Keratinocyte (primary cell): Measurements from ENCODE around the gene HIGD1B. TPM values are rescaled to one million over a fixed set of nuclear protein-coding genes. Genes with fewer than 3 reads are reported as not detected.

Experiments used
- DNase-seq: peaks from one replicate; pipeline ENCODE4 v3.0.0-alpha.2; 2011; ENCODE audit warnings: low read depth, missing footprints, low spot score
- FAIRE-seq: peaks from 2 replicates; lab custom pipeline; 2011; peaks lifted over from hg19 to GRCh38; lab: Jason Lieb, UNC
- H2AFZ ChIP-seq: 2 replicates; pipeline ENCODE4 v1.6.0; 2012; ENCODE audit warnings: low read length, control low read depth, inconsistent platforms; ENCODE audit not compliant: control insufficient read depth
- H3K27ac ChIP-seq: 2 replicates; pipeline ENCODE4 v1.5.1; 2011; ENCODE audit warnings: low read length; ENCODE audit not compliant: control insufficient read depth, insufficient read depth
- H3K27me3 ChIP-seq: 3 replicates; pipeline ENCODE4 v1.6.0; 2011; ENCODE audit warnings: low read length; ENCODE audit not compliant: control insufficient read depth, insufficient read depth; ENCODE audit errors: extremely low read depth
- H3K36me3 ChIP-seq, 2 experiments: 2 replicates in 1 of 2; 3 replicates in 1 of 2; pipeline ENCODE4 v1.5.1; 2011; ENCODE audit warnings: low read length in 2 of 2, mild to moderate bottlenecking in 1 of 2; ENCODE audit not compliant: control insufficient read depth in 2 of 2, insufficient read depth in 2 of 2; ENCODE audit errors: extremely low read depth in 1 of 2
- H3K4me1 ChIP-seq: 3 replicates; pipeline ENCODE4 v1.5.1; 2011; ENCODE audit warnings: low read length; ENCODE audit not compliant: control insufficient read depth, insufficient read depth; ENCODE audit errors: extremely low read depth
- H3K4me2 ChIP-seq: 3 replicates; pipeline ENCODE4 v1.6.0; 2011; ENCODE audit warnings: low read depth, low read length; ENCODE audit not compliant: control insufficient read depth, insufficient read depth; ENCODE audit errors: extremely low read depth
- H3K4me3 ChIP-seq, 3 experiments: fragments of 200-600 bp in 1 of 3; sonication (generic) in 1 of 3; 2 replicates in 2 of 3; 3 replicates in 1 of 3; pipeline ENCODE4 v1.5.1; 2011 to 2016; ENCODE audit warnings: low read length in 3 of 3, mild to moderate bottlenecking in 3 of 3, control low read depth in 2 of 3, inconsistent platforms in 1 of 3, low read depth in 1 of 3, mixed read lengths in 1 of 3, mixed run types in 1 of 3, moderate library complexity in 1 of 3; ENCODE audit not compliant: control insufficient read depth in 2 of 3, insufficient read depth in 2 of 3; ENCODE audit errors: extremely low read depth in 1 of 3
- H3K79me2 ChIP-seq: 2 replicates; pipeline ENCODE4 v1.6.0; 2012; ENCODE audit warnings: low read length; ENCODE audit not compliant: control insufficient read depth, insufficient read depth
- H3K9ac ChIP-seq: 3 replicates; pipeline ENCODE4 v1.6.0; 2011; ENCODE audit warnings: low read length; ENCODE audit not compliant: control insufficient read depth, insufficient read depth; ENCODE audit errors: extremely low read depth
- H3K9me1 ChIP-seq: 3 replicates; pipeline ENCODE4 v1.6.0; 2011; ENCODE audit warnings: low read length; ENCODE audit not compliant: control insufficient read depth, insufficient read depth; ENCODE audit errors: extremely low read depth
- H3K9me3 ChIP-seq: 2 replicates; pipeline ENCODE4 v1.5.1; 2012; ENCODE audit warnings: low read depth, low read length; ENCODE audit not compliant: control insufficient read depth
- H4K20me1 ChIP-seq: 3 replicates; pipeline ENCODE4 v1.6.0; 2011; ENCODE audit warnings: low read length; ENCODE audit not compliant: control insufficient read depth, insufficient read depth; ENCODE audit errors: extremely low read depth
- CTCF ChIP-seq, 3 experiments: IDR thresholded peaks in 1 of 3; conservative IDR thresholded peaks in 1 of 3; optimal IDR thresholded peaks in 1 of 3; 2 replicates in 2 of 3; 3 replicates in 1 of 3; pipeline versions ENCODE3 to v1.5.1; 2011; ENCODE audit warnings: low read length in 3 of 3, mild to moderate bottlenecking in 3 of 3, moderate library complexity in 2 of 3, control low read depth in 1 of 3, inconsistent platforms in 1 of 3; ENCODE audit not compliant: insufficient read depth in 2 of 3; ENCODE audit errors: extremely low read depth in 1 of 3
- EZH2 ChIP-seq: IDR thresholded peaks from one replicate; pipeline ENCODE4 v1.6.1; 2012; ENCODE audit warnings: inconsistent platforms, mild to moderate bottlenecking, low read length, moderate library complexity
- dilution Hi-C: fragments of 300-500 bp; cut with MboI; formaldehyde crosslinking; loops from one replicate; pipeline ENCODE4 v1.7.0; 2020; ENCODE audit warnings: low sequenced_read_pairs; ENCODE audit not compliant: extremely low pct_ligation_motif_present
- polyA plus RNA-seq, 5 experiments: library from polyadenylated mRNA; depleted of rRNA in 3 of 5; stranded (reverse) in 3 of 5; stranded (forward) in 1 of 5; unstranded in 1 of 5; fragments of >200 nt; gene quantifications; 1 replicate in 1 of 5; 2 replicates in 3 of 5; 3 replicates in 1 of 5; pipeline versions ENCODE4 v1.2.1 to v1.2.3, GENCODE V29; 2011 to 2012; ENCODE audit warnings: missing spikeins in 2 of 5, low read depth in 1 of 5, low replicate concordance in 1 of 5

HIGD1B gene
- polyA plus RNA-seq, 1 donor (not counting 4 experiments of a cell fraction or from before 2014, with no cell fraction given), result not detected

- Histone ChIP-seq H3K36me3 (peaks cover 33 to 35% of the 10 kb centered on the region in 2 experiments), H3K9me1 (no peaks in the 10 kb centered on the region), H2AFZ (no peak overlapping the region), H3K9ac (no peak overlapping the region), H3K4me2 (no peak overlapping the region), H3K4me3 (no peak overlapping the region), H3K9me3 (no peaks in the 10 kb centered on the region), H3K27me3 (no peaks in the 10 kb centered on the region), H3K4me1 (no peaks in the 10 kb centered on the region), H3K79me2 (no peaks in the 10 kb centered on the region), H3K27ac (no peak overlapping the region), H4K20me1 (no peaks in the 10 kb centered on the region)
- dilution Hi-C loops, result no loop called here
- FAIRE-seq, result no peak
- TF ChIP-seq EZH2 (no peak), CTCF (optimal IDR thresholded peaks at IDR 0.05 in 1 of 3, IDR thresholded peaks at IDR 0.05 in 1 of 3, conservative IDR thresholded peaks at IDR 0.05 in 1 of 3; ENCODE audit: extremely low read depth in 1 of 3, insufficient read depth in 2 of 3, low read length in 3 of 3) (no peak)
- no peak for DNase-seq
Observed at GRCh38 chr17:44881145-44881544, 33.5 kb downstream of the HIGD1B start.

- Histone ChIP-seq H3K4me1 (no peaks in the 10 kb centered on the region), H3K9me3 (no peaks in the 10 kb centered on the region), H3K9ac (no peak overlapping the region), H2AFZ (no peak overlapping the region), H4K20me1 (no peaks in the 10 kb centered on the region), H3K79me2 (peaks cover 29% of the 10 kb centered on the region), H3K27ac (no peak overlapping the region), H3K4me3 (no peak overlapping the region), H3K4me2 (no peak overlapping the region), H3K27me3 (no peaks in the 10 kb centered on the region), H3K9me1 (no peaks in the 10 kb centered on the region), H3K36me3 (peaks cover 33 to 37% of the 10 kb centered on the region in 2 experiments)
- no peak for FAIRE-seq
- TF ChIP-seq EZH2 (no peak), CTCF (optimal IDR thresholded peaks at IDR 0.05 in 1 of 3, IDR thresholded peaks at IDR 0.05 in 1 of 3, conservative IDR thresholded peaks at IDR 0.05 in 1 of 3; ENCODE audit: extremely low read depth in 1 of 3, insufficient read depth in 2 of 3, low read length in 3 of 3) (no peak)
- DNase-seq, result no peak
- dilution Hi-C loops, result no loop called here
Observed at GRCh38 chr17:44884941-44885340, 37.3 kb downstream of the HIGD1B start.
